ENCODE measurements around the gene OLIG3.

DNA sequence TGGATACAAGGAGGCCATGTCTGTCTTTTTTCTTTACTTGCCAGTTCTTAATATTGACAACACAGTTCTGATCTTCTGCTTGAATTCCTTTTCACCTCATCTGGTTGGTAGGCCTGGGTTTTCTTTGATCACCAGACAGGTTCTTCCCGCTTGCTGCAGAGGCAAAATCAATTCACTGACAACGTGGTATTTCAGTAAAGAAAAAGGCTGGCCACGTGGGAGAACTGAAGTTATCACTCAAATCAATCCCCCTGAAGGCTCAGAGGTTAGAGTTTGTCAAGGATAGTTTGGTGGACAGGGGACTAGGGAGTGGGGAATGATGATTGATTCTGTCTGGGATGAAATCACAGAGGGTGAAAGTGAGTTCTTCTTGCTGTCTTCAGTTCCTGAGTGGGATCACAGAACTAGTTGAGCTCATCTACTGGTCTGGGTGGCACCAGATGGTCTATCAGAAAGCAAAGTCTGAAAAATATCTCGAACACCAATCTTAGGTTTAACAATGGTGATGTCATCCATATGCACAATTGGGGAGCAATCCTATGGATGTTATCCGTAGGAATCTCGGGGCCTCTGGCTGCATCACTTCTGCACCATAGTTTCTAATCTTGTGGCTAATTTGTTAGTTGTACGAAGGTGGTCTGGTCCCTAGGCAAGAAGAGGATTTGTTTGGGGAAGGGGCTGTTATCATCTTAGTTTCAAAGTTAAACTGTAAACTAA lies 37.3 kb upstream of the OLIG3 start:
- TF ChIP-seq, protein P1, sequence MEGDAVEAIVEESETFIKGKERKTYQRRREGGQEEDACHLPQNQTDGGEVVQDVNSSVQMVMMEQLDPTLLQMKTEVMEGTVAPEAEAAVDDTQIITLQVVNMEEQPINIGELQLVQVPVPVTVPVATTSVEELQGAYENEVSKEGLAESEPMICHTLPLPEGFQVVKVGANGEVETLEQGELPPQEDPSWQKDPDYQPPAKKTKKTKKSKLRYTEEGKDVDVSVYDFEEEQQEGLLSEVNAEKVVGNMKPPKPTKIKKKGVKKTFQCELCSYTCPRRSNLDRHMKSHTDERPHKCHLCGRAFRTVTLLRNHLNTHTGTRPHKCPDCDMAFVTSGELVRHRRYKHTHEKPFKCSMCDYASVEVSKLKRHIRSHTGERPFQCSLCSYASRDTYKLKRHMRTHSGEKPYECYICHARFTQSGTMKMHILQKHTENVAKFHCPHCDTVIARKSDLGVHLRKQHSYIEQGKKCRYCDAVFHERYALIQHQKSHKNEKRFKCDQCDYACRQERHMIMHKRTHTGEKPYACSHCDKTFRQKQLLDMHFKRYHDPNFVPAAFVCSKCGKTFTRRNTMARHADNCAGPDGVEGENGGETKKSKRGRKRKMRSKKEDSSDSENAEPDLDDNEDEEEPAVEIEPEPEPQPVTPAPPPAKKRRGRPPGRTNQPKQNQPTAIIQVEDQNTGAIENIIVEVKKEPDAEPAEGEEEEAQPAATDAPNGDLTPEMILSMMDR (IDR thresholded peaks at IDR 0.05; ENCODE audit: control extremely low read depth in 1 of 3, insufficient read depth in 1 of 3, low read depth in 1 of 3, low read length in 3 of 3) = no peak
- TF ChIP-seq RFX5 (IDR thresholded peaks at IDR 0.05; ENCODE audit: borderline replicate concordance, low read depth, low read length) = no peak
- no peak for TF ChIP-seq POLR2A (IDR thresholded peaks at IDR 0.05; ENCODE audit: control extremely low read depth in 1 of 2, low read depth in 2 of 2, low read length in 2 of 2)
- no peak for TF ChIP-seq CHD2 (IDR thresholded peaks at IDR 0.05; ENCODE audit: low read length)
- no peak for TF ChIP-seq POLR2AphosphoS5 (IDR thresholded peaks at IDR 0.05; ENCODE audit: low read depth, low read length)
- TF ChIP-seq RBBP5 (IDR thresholded peaks at IDR 0.05; ENCODE audit: borderline replicate concordance, low read depth, low read length) = no peak
- TF ChIP-seq GABPA (IDR thresholded peaks at IDR 0.05; ENCODE audit: borderline replicate concordance, insufficient read depth, low read length) = no peak
- no peak for TF ChIP-seq MAFK (IDR thresholded peaks at IDR 0.05; ENCODE audit: low read depth, low read length)
- TF ChIP-seq ZNF274 (IDR thresholded peaks at IDR 0.05; ENCODE audit: borderline replicate concordance, extremely low read depth, low read length) = no peak
- no peak for TF ChIP-seq EP300 (IDR thresholded peaks at IDR 0.05; ENCODE audit: borderline replicate concordance in 1 of 2, low read depth in 2 of 2, low read length in 2 of 2)
- TF ChIP-seq, protein P2, sequence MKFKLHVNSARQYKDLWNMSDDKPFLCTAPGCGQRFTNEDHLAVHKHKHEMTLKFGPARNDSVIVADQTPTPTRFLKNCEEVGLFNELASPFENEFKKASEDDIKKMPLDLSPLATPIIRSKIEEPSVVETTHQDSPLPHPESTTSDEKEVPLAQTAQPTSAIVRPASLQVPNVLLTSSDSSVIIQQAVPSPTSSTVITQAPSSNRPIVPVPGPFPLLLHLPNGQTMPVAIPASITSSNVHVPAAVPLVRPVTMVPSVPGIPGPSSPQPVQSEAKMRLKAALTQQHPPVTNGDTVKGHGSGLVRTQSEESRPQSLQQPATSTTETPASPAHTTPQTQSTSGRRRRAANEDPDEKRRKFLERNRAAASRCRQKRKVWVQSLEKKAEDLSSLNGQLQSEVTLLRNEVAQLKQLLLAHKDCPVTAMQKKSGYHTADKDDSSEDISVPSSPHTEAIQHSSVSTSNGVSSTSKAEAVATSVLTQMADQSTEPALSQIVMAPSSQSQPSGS (IDR thresholded peaks at IDR 0.05; ENCODE audit: low read length) = no peak
